ENCODE measurements around the gene MRM2. TPM values are rescaled to one million over a fixed set of nuclear protein-coding genes. Genes with fewer than 3 reads are reported as not detected.

The MRM2 gene
- total RNA-seq, 1 experiment from 2014 or later: 35.5 TPM

DNA sequence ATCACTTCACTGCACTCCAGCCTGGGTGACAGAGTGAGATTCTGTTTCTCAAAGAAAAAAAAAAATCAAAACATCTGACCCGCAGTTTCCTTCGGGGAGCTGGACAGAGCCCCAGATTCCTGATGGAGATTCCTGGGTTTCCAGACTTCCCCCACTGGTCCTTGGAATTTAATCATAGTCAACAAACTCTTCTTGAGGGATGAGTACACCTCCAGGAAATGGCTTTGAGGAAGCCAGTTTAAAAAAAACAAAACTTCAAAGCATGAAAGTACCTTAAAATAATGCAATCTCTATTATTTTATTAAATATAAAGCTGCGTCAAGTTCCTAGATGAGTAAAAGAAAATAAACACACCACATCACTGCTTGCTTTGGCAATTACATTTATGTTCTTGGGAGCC lies 8.1 kb downstream of the MRM2 start:
- Histone ChIP-seq H3K36me3 (ENCODE audit: insufficient read depth, low read length) (peaks cover 22% of the 10 kb centered on the region), H2AFZ (ENCODE audit: low read length) (no peak overlapping the region), H3K4me2 (ENCODE audit: low read depth, low read length, poor library complexity, severe bottlenecking) (no peak overlapping the region), H4K20me1 (ENCODE audit: insufficient read depth, low read depth, low read length) (peaks cover 9% of the 10 kb centered on the region), H3K4me1 (ENCODE audit: low read length) (peaks cover 36% of the 10 kb centered on the region), H3K9me3 (ENCODE audit: low read length) (no peaks in the 10 kb centered on the region), H3K9me2 (replicated peaks; ENCODE audit: insufficient read depth, low read length) (no peaks in the 10 kb centered on the region), H3K27ac (ENCODE audit: low read length) (no peak overlapping the region), H3K79me2 (ENCODE audit: low read length) (peaks cover 46% of the 10 kb centered on the region), H3K9ac (ENCODE audit: low read length) (no peak overlapping the region), H3K4me3 (ENCODE audit: low read length) (no peak overlapping the region), H3K27me3 (ENCODE audit: low read length) (no peaks in the 10 kb centered on the region)
- DNase-seq: no peak

DNA sequence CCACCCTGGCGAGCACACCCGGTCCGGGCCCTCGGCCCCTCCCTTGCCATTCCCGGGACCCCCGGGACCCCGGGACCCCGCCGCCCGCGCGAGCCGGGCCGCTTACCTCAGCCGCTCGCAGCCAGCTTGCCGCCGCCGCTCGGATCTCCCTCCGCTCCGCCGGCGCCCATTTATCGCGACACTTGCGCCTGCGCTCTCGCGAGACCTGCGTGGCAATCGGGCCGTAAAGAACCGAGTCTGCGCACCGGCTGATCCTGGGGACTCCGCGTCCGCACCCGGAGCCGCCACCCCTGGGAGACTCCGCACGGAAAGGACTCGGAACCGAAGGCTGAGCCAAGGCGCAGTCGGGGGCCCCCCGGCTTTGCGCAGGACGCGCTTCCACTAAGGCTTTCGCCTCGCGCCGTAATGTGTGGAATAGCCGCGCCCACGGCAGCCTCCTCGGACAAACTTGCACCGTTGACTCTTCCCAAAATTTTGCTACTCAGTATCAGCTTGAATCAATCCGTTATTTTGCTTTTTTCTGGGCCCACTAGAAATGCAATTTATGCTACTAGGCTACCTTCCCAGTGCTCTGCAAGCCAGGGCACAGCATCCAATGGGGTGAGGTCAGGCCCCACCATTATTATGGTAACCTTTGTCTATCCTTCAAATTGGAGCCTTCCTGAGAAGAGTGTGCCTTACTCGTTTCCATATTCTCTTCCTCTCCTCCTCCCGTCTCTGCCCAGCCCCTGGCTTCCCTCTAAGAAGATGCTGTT lies 9.1 kb downstream of the MRM2 start, which contains the start of gene MAD1L1:
TSS of gene MAD1L1 (minus strand) at position 180 of the 755 bp plus-strand sequence. CDS start 2,812 bp downstream, outside the sequence.
- no peaks in the 10 kb centered on the region for H3K9me3 ChIP-seq (ENCODE audit: low read length)
- no peaks in the 10 kb centered on the region for H3K9me2 ChIP-seq (replicated peaks; ENCODE audit: insufficient read depth, low read length)
- peak within 1 kb of the TSS; percentile 91 for H3K9ac ChIP-seq (ENCODE audit: low read length)
- H3K27me3 ChIP-seq (ENCODE audit: low read length): no peaks in the 10 kb centered on the region
- peaks cover 9% of the 10 kb centered on the region for H4K20me1 ChIP-seq (ENCODE audit: insufficient read depth, low read depth, low read length)
- peaks cover 31% of the 10 kb centered on the region for H3K4me1 ChIP-seq (ENCODE audit: low read length)
- peak; percentile 96 for DNase-seq
- H2AFZ ChIP-seq (ENCODE audit: low read length): peak within 1 kb of the TSS; percentile 54; the same call in 1 of the 2 replicates
- H3K4me3 ChIP-seq (ENCODE audit: low read length): peak within 1 kb of the TSS; percentile 78
- H3K79me2 ChIP-seq (ENCODE audit: low read length): peaks cover 49% of the 10 kb centered on the region
- peaks cover 16% of the 10 kb centered on the region for H3K36me3 ChIP-seq (ENCODE audit: insufficient read depth, low read length)
- H3K4me2 ChIP-seq (ENCODE audit: low read depth, low read length, poor library complexity, severe bottlenecking): peak within 1 kb of the TSS; percentile 99
- no peak within 1 kb of the TSS; the same call in 1 of the 2 replicates for H3K27ac ChIP-seq (ENCODE audit: low read length)

DNA sequence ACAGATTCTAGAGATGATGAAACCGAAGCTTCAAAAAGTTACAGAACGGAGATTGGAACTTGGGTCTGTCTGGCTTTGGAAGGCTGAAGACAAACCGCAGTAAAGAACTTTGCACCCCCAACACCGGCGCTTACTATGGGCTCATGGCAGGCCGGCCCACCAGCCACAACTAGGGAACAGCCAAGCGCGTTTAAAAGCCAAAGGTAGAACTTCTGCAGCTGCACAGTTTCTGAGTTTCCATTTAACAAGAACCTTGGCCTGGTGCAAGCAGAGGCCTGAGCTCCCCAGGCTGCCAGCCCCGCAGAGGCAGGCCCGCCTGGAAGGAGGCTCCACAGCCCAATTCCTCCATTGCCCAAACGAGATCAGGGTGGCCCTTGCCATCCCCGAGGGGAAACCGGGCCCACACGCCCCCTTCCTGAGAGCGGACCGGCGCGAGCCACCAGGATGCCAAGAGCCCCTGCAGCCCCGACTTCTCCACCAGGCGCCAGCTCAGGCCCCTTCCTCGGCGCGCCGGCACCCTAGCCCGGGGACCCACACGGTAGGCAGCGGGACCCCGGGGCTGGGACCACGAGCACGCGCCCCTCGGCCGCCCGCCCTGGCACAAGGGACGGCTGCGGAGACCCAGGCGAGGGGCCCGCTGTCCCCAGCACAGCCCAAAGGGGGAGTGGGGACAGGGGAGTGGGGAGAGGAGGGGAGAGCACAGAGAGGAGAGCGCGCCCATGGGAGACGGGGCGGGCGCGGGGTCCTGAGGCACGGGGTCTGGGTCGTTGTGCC lies 9.8 kb downstream of the MRM2 start:
- H3K9me3 ChIP-seq (ENCODE audit: low read length): no peaks in the 10 kb centered on the region
- peak overlapping the region; percentile 91 for H3K9ac ChIP-seq (ENCODE audit: low read length)
- peaks cover 52% of the 10 kb centered on the region for H3K79me2 ChIP-seq (ENCODE audit: low read length)
- no peak overlapping the region; the same call in 1 of the 2 replicates for H3K27ac ChIP-seq (ENCODE audit: low read length)
- H3K4me2 ChIP-seq (ENCODE audit: low read depth, low read length, poor library complexity, severe bottlenecking): peak overlapping the region; percentile 99
- peaks cover 23% of the 10 kb centered on the region for H3K4me1 ChIP-seq (ENCODE audit: low read length)
- 0 out of 2 replicates have a peak overlapping the region, but pooled peaks have one; percentile 15 for H2AFZ ChIP-seq (ENCODE audit: low read length)
- peak; percentile 75 for DNase-seq
- H3K27me3 ChIP-seq (ENCODE audit: low read length): no peaks in the 10 kb centered on the region
- H4K20me1 ChIP-seq (ENCODE audit: insufficient read depth, low read depth, low read length): peaks cover 9% of the 10 kb centered on the region
- no peaks in the 10 kb centered on the region for H3K9me2 ChIP-seq (replicated peaks; ENCODE audit: insufficient read depth, low read length)
- peaks cover 14% of the 10 kb centered on the region for H3K36me3 ChIP-seq (ENCODE audit: insufficient read depth, low read length)
- H3K4me3 ChIP-seq (ENCODE audit: low read length): peak overlapping the region; percentile 78

DNA sequence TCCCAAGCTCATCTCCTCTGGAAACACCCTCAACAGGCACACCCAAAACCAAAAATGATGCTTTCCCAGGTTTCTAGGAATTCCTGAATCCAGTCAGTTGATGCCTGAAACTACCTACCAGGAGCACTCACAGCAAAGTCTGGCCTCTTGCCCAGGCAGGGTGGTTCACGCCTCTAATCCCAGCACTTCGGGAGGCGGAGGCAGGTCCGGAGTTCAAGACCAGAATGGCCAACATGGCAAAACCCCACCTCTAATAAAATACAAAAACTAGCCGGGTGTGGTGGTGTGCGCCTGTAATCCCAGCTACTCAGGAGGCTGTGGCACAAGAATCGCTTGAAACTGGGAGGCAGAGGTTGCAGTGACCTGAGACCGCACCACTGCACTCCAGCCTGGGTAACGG lies 11.1 kb downstream of the MRM2 start:
- Histone ChIP-seq H3K36me3 (ENCODE audit: insufficient read depth, low read length) (peaks cover 16% of the 10 kb centered on the region), H4K20me1 (ENCODE audit: insufficient read depth, low read depth, low read length) (peaks cover 9% of the 10 kb centered on the region), H3K27me3 (ENCODE audit: low read length) (no peaks in the 10 kb centered on the region), H3K4me1 (ENCODE audit: low read length) (peaks cover 20% of the 10 kb centered on the region), H3K4me2 (ENCODE audit: low read depth, low read length, poor library complexity, severe bottlenecking) (peak overlapping the region; percentile 99), H3K27ac (ENCODE audit: low read length) (no peak overlapping the region), H3K9ac (ENCODE audit: low read length) (no peak overlapping the region), H2AFZ (ENCODE audit: low read length) (no peak overlapping the region), H3K79me2 (ENCODE audit: low read length) (peaks cover 50% of the 10 kb centered on the region), H3K4me3 (ENCODE audit: low read length) (no peak overlapping the region), H3K9me3 (ENCODE audit: low read length) (no peaks in the 10 kb centered on the region), H3K9me2 (replicated peaks; ENCODE audit: insufficient read depth, low read length) (no peaks in the 10 kb centered on the region)
- DNase-seq: no peak

DNA sequence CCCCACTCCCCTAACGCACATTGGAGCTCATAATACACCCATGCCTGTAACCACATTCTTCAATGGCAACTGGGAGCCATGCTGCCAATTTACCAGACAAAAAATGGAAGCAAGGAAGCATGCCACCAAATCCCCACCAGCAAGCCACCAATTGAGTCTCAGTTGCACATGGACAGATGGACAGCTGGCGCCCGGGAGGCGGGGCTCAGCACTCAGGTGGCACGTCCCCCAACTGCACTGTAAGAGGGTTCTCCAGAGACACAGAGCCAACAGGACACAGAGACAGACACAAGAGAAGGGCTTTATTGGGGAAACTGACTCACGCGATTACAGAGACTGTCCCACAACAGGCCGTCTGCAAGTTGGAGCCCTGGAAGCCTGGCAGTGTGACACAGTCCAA lies 11.8 kb downstream of the MRM2 start:
- H3K9me2 ChIP-seq (replicated peaks; ENCODE audit: insufficient read depth, low read length): no peaks in the 10 kb centered on the region
- H3K27ac ChIP-seq (ENCODE audit: low read length): no peak overlapping the region
- H3K27me3 ChIP-seq (ENCODE audit: low read length): no peaks in the 10 kb centered on the region
- no peak for DNase-seq
- peaks cover 20% of the 10 kb centered on the region for H3K36me3 ChIP-seq (ENCODE audit: insufficient read depth, low read length)
- H3K79me2 ChIP-seq (ENCODE audit: low read length): peaks cover 55% of the 10 kb centered on the region
- no peak overlapping the region for H3K4me3 ChIP-seq (ENCODE audit: low read length)
- H3K4me2 ChIP-seq (ENCODE audit: low read depth, low read length, poor library complexity, severe bottlenecking): no peak overlapping the region
- peaks cover 20% of the 10 kb centered on the region for H3K4me1 ChIP-seq (ENCODE audit: low read length)
- no peaks in the 10 kb centered on the region for H3K9me3 ChIP-seq (ENCODE audit: low read length)
- peaks cover 9% of the 10 kb centered on the region for H4K20me1 ChIP-seq (ENCODE audit: insufficient read depth, low read depth, low read length)
- H3K9ac ChIP-seq (ENCODE audit: low read length): no peak overlapping the region
- H2AFZ ChIP-seq (ENCODE audit: low read length): no peak overlapping the region

DNA sequence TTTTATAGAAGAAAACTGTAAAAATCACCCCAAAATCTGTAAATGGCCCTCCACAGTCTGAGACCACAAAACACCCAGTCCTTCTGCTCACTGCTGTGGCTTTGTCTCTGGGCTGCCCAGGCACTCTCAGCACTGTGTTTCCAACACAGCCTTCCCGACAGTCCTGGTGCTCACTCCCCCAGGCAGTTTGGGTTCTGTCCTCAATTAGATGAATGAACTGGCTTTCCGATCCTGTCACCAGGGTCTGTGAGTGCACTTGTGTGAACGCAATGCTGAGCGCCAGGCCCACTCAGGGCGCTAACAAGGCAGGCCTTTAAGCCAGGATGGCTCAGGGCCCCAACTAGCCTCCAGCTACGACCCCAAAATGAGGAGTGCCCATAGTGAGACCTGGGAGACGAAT lies 12.5 kb downstream of the MRM2 start:
- Histone ChIP-seq H3K4me2 (ENCODE audit: low read depth, low read length, poor library complexity, severe bottlenecking) (no peak overlapping the region), H3K27me3 (ENCODE audit: low read length) (no peaks in the 10 kb centered on the region), H2AFZ (ENCODE audit: low read length) (no peak overlapping the region), H3K9me2 (replicated peaks; ENCODE audit: insufficient read depth, low read length) (no peaks in the 10 kb centered on the region), H3K36me3 (ENCODE audit: insufficient read depth, low read length) (peaks cover 16% of the 10 kb centered on the region), H4K20me1 (ENCODE audit: insufficient read depth, low read depth, low read length) (peaks cover 9% of the 10 kb centered on the region), H3K4me3 (ENCODE audit: low read length) (no peak overlapping the region), H3K79me2 (ENCODE audit: low read length) (peaks cover 57% of the 10 kb centered on the region), H3K27ac (ENCODE audit: low read length) (no peak overlapping the region), H3K9me3 (ENCODE audit: low read length) (no peaks in the 10 kb centered on the region), H3K4me1 (ENCODE audit: low read length) (peaks cover 20% of the 10 kb centered on the region), H3K9ac (ENCODE audit: low read length) (no peak overlapping the region)
- DNase-seq: no peak

DNA sequence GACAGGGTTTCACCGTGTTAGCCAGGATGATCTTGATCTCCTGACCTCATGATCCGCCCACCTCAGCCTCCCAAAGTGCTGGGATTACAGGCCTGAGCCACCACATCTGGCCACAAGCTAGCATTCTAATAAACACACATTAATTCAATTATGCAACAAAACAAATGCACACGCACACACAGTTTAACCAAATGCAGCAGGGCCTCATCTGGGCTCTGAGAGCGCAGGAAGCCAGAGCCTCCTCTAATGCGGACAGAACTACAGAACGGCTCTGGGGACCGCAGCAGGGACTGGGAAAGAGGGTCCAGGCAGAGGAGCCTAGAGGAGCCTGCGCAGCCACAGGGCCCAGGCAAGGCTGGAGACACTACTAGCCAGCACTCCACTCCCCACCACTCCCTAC lies 13.1 kb downstream of the MRM2 start:
- Histone ChIP-seq H3K4me3 (ENCODE audit: low read length) (no peak overlapping the region), H3K79me2 (ENCODE audit: low read length) (peaks cover 61% of the 10 kb centered on the region), H3K9me2 (replicated peaks; ENCODE audit: insufficient read depth, low read length) (no peaks in the 10 kb centered on the region), H3K9me3 (ENCODE audit: low read length) (no peaks in the 10 kb centered on the region), H3K4me2 (ENCODE audit: low read depth, low read length, poor library complexity, severe bottlenecking) (no peak overlapping the region), H2AFZ (ENCODE audit: low read length) (no peak overlapping the region), H3K36me3 (ENCODE audit: insufficient read depth, low read length) (peaks cover 16% of the 10 kb centered on the region), H4K20me1 (ENCODE audit: insufficient read depth, low read depth, low read length) (peaks cover 9% of the 10 kb centered on the region), H3K9ac (ENCODE audit: low read length) (no peak overlapping the region), H3K4me1 (ENCODE audit: low read length) (peaks cover 19% of the 10 kb centered on the region), H3K27me3 (ENCODE audit: low read length) (no peaks in the 10 kb centered on the region), H3K27ac (ENCODE audit: low read length) (no peak overlapping the region)
- DNase-seq: no peak

DNA sequence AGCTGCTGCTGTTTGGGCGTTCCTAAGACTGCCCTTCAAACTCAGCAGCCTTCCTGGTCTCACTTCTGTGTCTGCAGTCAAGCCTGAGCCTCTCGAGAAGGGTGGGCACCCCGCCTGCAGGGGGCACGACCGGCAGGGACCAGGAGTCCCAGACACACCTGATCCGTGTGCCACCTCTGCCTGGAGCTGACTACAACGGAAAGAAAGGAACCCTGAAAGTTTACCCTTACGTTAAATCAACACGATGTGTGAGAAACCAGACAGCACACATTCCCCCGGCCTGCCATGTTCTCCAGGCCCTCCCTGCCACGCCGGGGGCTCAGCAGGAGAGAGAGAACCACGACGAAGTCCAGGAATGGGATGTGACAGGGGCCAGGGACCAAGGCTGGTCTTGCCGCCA lies 14.3 kb downstream of the MRM2 start:
- Histone ChIP-seq H3K4me1 (ENCODE audit: low read length) (peaks cover 12% of the 10 kb centered on the region), H3K27ac (ENCODE audit: low read length) (no peak overlapping the region), H2AFZ (ENCODE audit: low read length) (no peak overlapping the region), H3K9ac (ENCODE audit: low read length) (no peak overlapping the region), H4K20me1 (ENCODE audit: insufficient read depth, low read depth, low read length) (peaks cover 6% of the 10 kb centered on the region), H3K9me2 (replicated peaks; ENCODE audit: insufficient read depth, low read length) (no peaks in the 10 kb centered on the region), H3K79me2 (ENCODE audit: low read length) (peaks cover 61% of the 10 kb centered on the region), H3K9me3 (ENCODE audit: low read length) (no peaks in the 10 kb centered on the region), H3K4me2 (ENCODE audit: low read depth, low read length, poor library complexity, severe bottlenecking) (no peak overlapping the region), H3K36me3 (ENCODE audit: insufficient read depth, low read length) (peaks cover 16% of the 10 kb centered on the region), H3K27me3 (ENCODE audit: low read length) (no peaks in the 10 kb centered on the region), H3K4me3 (ENCODE audit: low read length) (no peak overlapping the region)
- no peak for DNase-seq

All from Karpas-422 (cell line).